Heart left ventricle (tissue), 16 donors: ENCODE measurements around the gene TNFRSF9. TPM values are rescaled to one million over a fixed set of nuclear protein-coding genes. Genes with fewer than 3 reads are reported as not detected.

Experiments used
- ATAC-seq, 4 donors: fragments of 200-7000 bp; cut with Tn5 transposase; one replicate each; pipeline ENCODE4 v1.9.1; 2020 to 2022; ENCODE audit warnings: moderate library complexity in 4 of 4, mild to moderate bottlenecking in 3 of 4, moderate number of reproducible peaks in 1 of 4
- DNase-seq, 5 donors: peaks; one replicate each; pipeline ENCODE4 v3.0.0-alpha.2; 2020
- H3K27ac ChIP-seq, 12 donors: fragments of 200-600 bp; sonication (generic) in 4 of 12; one replicate each; pipeline versions ENCODE4 v1.5.0 to v1.8.0; 2016 to 2022; ENCODE audit warnings: mild to moderate bottlenecking in 2 of 12
- H3K27me3 ChIP-seq, 9 donors: fragments of 200-600 bp; sonication (generic) in 2 of 9; one replicate each; pipeline versions ENCODE4 v1.5.1 to v1.8.0; 2016 to 2022; ENCODE audit warnings: mild to moderate bottlenecking in 3 of 9
- H3K36me3 ChIP-seq, 9 donors: fragments of 200-600 bp; sonication (generic) in 2 of 9; one replicate each; pipeline versions ENCODE4 v1.5.0 to v1.8.0; 2018 to 2022; ENCODE audit warnings: mild to moderate bottlenecking in 2 of 9
- H3K4me1 ChIP-seq, 12 donors: fragments of 200-600 bp; sonication (generic) in 4 of 12; one replicate each; pipeline versions ENCODE4 v1.5.0 to v1.8.0; 2016 to 2022; ENCODE audit warnings: mild to moderate bottlenecking in 3 of 12
- H3K4me3 ChIP-seq, 12 donors: fragments of 200-600 bp; sonication (generic) in 4 of 12; one replicate each; pipeline versions ENCODE4 v1.5.0 to v1.8.0; 2017 to 2022; ENCODE audit warnings: mild to moderate bottlenecking in 9 of 12, moderate library complexity in 4 of 12
- H3K9me3 ChIP-seq, 12 donors: fragments of 200-600 bp; sonication (generic) in 4 of 12; one replicate each; pipeline versions ENCODE4 v1.5.0 to v1.8.0; 2016 to 2022; ENCODE audit warnings: mild to moderate bottlenecking in 1 of 12
- CTCF ChIP-seq, 12 donors: fragments of 200-600 bp; sonication (generic) in 4 of 12; IDR thresholded peaks; one replicate each; pipeline versions ENCODE4 v1.5.0 to v1.8.0; 2018 to 2022; ENCODE audit warnings: antibody characterized with exemption in 12 of 12, mild to moderate bottlenecking in 5 of 12
- POLR2A ChIP-seq, 2 donors: fragments of 450-650 bp; IDR thresholded peaks; one replicate each; pipeline ENCODE4 v1.6.1; 2017; ENCODE audit warnings: antibody characterized with exemption in 2 of 2, mild to moderate bottlenecking in 2 of 2, moderate library complexity in 2 of 2
- WGBS, 4 donors: extraction: QIAGEN DNeasy Blood & Tissue Kit in 2 of 4; methylation state at CpG; one replicate each; pipeline versions ENCODE4 v1.1.5 to v1.1.7; 2013 to 2018; 5-methylcytosine and 5-hydroxymethylcytosine counted together
- intact Hi-C, 10 donors: fragments of 100-400 bp; cut with DNase I; formaldehyde crosslinking; loops; one replicate each; pipeline versions ENCODE4 v1.11.1 to v1.14.2; 2022
- polyA plus RNA-seq, 2 donors: library from polyadenylated mRNA; stranded (reverse); fragments of 200-250 nt; gene quantifications; one replicate each; pipeline ENCODE4 v1.2.3, GENCODE V29; 2013
- total RNA-seq, 9 donors: library from RNA; depleted of rRNA in 2 of 9; stranded (reverse); fragments of >200 nt in 2 of 9; fragmentation: NEBNext Ultra II Directional in 3 of 9; extraction: Animal tissue kit (Norgen Biotek cat#: 25700) in 3 of 9; gene quantifications; one replicate each; pipeline versions ENCODE4 v1.1.0 to v1.2.4, GENCODE V29; 2016 to 2023
- donor health status: ischemic (EF 13 %, LVEDD 7.1; RV severe dilation, severe dysfunction).
- donor health status: healthy with polysubstance abuse.
- donor health status: DM: no; HTN: yes; CAD: no.
- donor health status: DM: no; HTN: no; CAD: no.
- donor health status: ischemic (EF 25% LVEDD 6.9; RV normal size, moderate dysfunction).
- donor health status: ischemic (EF 25% LVEDD 5.7; RV mildly dilated, moderate dysfunction).
- donor health status: healthy.
- donor health status: DM: yes; HTN: yes; CAD: no.
- donor health status: ischemic (EF 35%, LVEDD 5.7; RV mildly dilated, moderate dysfunction).
- donor health status: nonischemic (EF 11% LVEDD 7.7; RV severe dilation, severe dysfunction).
- donor health status: DM: yes; HTN: yes; CAD: no.
- donor health status: PGD.
- donor health status: ischemic (EF 29% LVEDD 5.4; RV normal size, mild dysfunction).
- donor health status: nonischemic (EF 23%, LVEDD 6.1; RV moderate dilation, normal function).

Gene TNFRSF9
- total and polyA plus RNA-seq, 11 donors = 0.04 to 1.9 (median 0.36) TPM; not detected in 7

- Histone ChIP-seq H3K9me3 (peaks cover 0 to 28% (median 8%) of the 10 kb centered on the region in 12 donors), H3K27me3 (no peaks in the 10 kb centered on the region), H3K36me3 (no peaks in the 10 kb centered on the region), H3K27ac (no peak overlapping the region), H3K4me1 (no peaks in the 10 kb centered on the region), H3K4me3 (no peak overlapping the region)
- WGBS, 4 donors = 74 to 85% (median 84%) methylated on average over 9 to 11 of the region's 11 CpGs
- ATAC-seq (no peak), DNase-seq (no peak)
- no peak for TF ChIP-seq POLR2A (IDR thresholded peaks at IDR 0.05)
- no peak for TF ChIP-seq CTCF (IDR thresholded peaks at IDR 0.05)
- intact Hi-C loops = no loop called here
These were observed 66.5 kb downstream of the TNFRSF9 start for GRCh38 chr1:7873801-7874795.

GRCh38 chr1:7871136-7871535 is 69.5 kb downstream of the TNFRSF9 start:
- Histone ChIP-seq H3K27me3 (no peaks in the 10 kb centered on the region), H3K27ac (no peak overlapping the region), H3K9me3 (peaks cover 0 to 4% (median 0%) of the 10 kb centered on the region in 12 donors), H3K4me3 (no peak overlapping the region), H3K4me1 (no peaks in the 10 kb centered on the region), H3K36me3 (no peaks in the 10 kb centered on the region)
- DNase-seq (no peak), ATAC-seq (no peak)
- WGBS, 4 donors = 49 to 67% (median 56%) methylated on average over 6 of the region's 6 CpGs
- intact Hi-C loops = no loop called here
- TF ChIP-seq POLR2A (IDR thresholded peaks at IDR 0.05) = no peak
- no peak for TF ChIP-seq CTCF (IDR thresholded peaks at IDR 0.05)

DNA sequence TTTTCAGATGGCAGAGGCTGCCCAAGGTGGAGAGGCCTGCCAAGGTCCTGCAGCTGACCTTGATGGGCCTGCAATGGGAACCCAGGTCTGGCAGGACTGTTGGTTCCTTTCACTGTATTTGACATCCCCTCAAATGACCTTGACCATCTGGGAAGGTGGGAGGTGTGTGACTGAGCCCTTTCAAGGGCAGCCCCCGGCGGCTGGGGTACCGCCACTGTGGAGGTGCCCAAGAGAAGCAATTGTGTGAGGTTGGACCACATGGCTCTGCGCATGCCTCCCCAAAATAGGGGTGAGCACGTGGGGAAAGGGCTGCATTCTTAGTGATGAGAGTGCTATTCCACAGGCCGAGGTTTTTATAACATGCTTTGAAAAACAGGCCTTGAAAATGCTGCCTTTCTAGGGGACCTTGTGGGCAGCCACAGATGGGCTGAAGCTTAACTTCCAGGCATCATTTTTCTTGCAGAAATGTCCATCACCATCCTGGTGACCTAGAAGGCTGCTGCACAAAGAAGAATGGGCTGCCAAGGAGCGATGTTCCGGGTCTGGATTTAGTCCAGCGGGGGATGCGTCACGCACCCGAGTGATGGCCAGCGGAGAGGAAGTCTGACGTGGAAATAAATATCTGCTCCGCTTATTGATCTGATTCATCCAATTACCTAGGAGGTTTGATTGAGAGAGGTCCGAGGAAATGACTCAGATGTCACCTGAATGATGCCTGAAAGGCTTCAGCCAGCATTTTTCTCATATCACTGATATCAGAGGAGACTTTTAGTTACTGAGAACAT is 71.3 kb downstream of the TNFRSF9 start:
- Histone ChIP-seq H3K27me3 (no peaks in the 10 kb centered on the region), H3K9me3 (peaks cover 0 to 4% (median 0%) of the 10 kb centered on the region in 12 donors), H3K27ac (no peak overlapping the region), H3K4me3 (no peak overlapping the region), H3K4me1 (no peaks in the 10 kb centered on the region), H3K36me3 (no peaks in the 10 kb centered on the region)
- intact Hi-C loops = no loop called here
- no peak for DNase-seq
- WGBS, 4 donors = 85 to 89% (median 89%) methylated on average over 16 of the region's 16 CpGs
- no peak for ATAC-seq
- no peak for TF ChIP-seq POLR2A (IDR thresholded peaks at IDR 0.05)
- TF ChIP-seq CTCF (IDR thresholded peaks at IDR 0.05) = no peak
